Stimulated activated memory B cell treated with anti-CD40 and anti-IgM and Interleukin-4, amounts not matched to agents 10 μg/mL and 1 μg/mL and 100 μg/mL, for 72 hours (primary cell): Measurements from ENCODE around the gene DLL4.
"Not testable (repeated sequence)": the region's sequence is repeated elsewhere in the genome, so short reads cannot be mapped to it uniquely, and the experiment has no call there.

Experiments
- ATAC-seq: fragments of 150-1000 bp; cut with Tn5 transposase; 2 replicates; pipeline ENCODE4 v1.10.0; 2021
- H3K27ac Mint-ChIP-seq: one replicate; pipeline ENCODE4 v1.8.0; 2022; ENCODE audit warnings: mild to moderate bottlenecking, mixed read lengths
- H3K27me3 Mint-ChIP-seq: one replicate; pipeline ENCODE4 v1.8.0; 2022; ENCODE audit warnings: mixed read lengths
- H3K36me3 Mint-ChIP-seq: one replicate; pipeline ENCODE4 v1.8.0; 2022; ENCODE audit warnings: mixed read lengths
- H3K4me1 Mint-ChIP-seq: one replicate; pipeline ENCODE4 v1.8.0; 2022; ENCODE audit warnings: mixed read lengths
- H3K4me3 Mint-ChIP-seq: one replicate; pipeline ENCODE4 v1.8.0; 2022; ENCODE audit warnings: mild to moderate bottlenecking, moderate library complexity, mixed read lengths
- H3K9me3 Mint-ChIP-seq: one replicate; pipeline ENCODE4 v1.8.0; 2022; ENCODE audit warnings: mixed read lengths

DLL4 gene

GRCh38 chr15:40941528-40942336, 12.6 kb downstream of the DLL4 start:
- Mint-ChIP-seq H3K4me1 (peaks cover 23% of the 10 kb centered on the region), H3K36me3 (no peaks in the 10 kb centered on the region), H3K9me3 (no peaks in the 10 kb centered on the region), H3K27ac (peak overlapping the region; percentile 63), H3K4me3 (peak overlapping the region; percentile 69), H3K27me3 (no peaks in the 10 kb centered on the region)
- peak; percentile 83 for ATAC-seq

DNA sequence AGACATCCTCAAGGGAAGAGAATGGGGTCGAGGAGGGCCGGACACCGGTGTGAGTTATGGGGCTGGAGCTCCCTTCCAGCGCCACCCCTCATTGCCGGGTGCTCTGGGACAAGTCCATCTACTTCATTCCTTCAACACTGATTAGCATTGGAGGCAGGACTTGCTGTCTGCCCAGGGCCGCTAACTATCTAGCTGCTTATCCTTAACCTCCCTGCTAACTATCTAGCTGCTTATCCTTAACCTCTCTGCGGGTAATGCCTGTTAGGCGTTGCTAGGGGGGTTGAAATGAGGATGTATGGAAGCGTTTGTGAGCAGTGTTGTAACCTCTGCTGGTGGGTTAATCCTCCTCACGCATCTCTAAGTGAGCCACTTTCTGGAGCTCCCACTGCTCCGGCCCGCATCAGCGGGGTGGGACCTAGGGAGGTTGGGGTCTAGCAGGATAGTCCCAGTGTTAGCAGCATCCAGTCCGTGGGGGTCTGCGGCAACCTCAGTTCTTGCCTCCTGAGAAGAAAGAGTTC, 13.3 kb downstream of the DLL4 start:
- Mint-ChIP-seq H3K27ac (peak overlapping the region; percentile 63), H3K4me1 (peaks cover 23% of the 10 kb centered on the region)
- ATAC-seq = no peak

GRCh38 chr15:40942878-40943277, 13.7 kb downstream of the DLL4 start:
- ATAC-seq = no peak
- peaks cover 23% of the 10 kb centered on the region for H3K4me1 Mint-ChIP-seq
- H3K27me3 Mint-ChIP-seq = no peaks in the 10 kb centered on the region
- H3K9me3 Mint-ChIP-seq = no peaks in the 10 kb centered on the region
- peak overlapping the region; percentile 63 for H3K27ac Mint-ChIP-seq
- H3K36me3 Mint-ChIP-seq = no peaks in the 10 kb centered on the region
- H3K4me3 Mint-ChIP-seq = peak overlapping the region; percentile 69

More for the DNA sequence above, 13.3 kb downstream of the DLL4 start:
- peak overlapping the region; percentile 69 for H3K4me3 Mint-ChIP-seq
- no peaks in the 10 kb centered on the region for H3K27me3 Mint-ChIP-seq
- H3K36me3 Mint-ChIP-seq = no peaks in the 10 kb centered on the region
- H3K9me3 Mint-ChIP-seq = no peaks in the 10 kb centered on the region

GRCh38 chr15:40943764-40944365, 14.7 kb downstream of the DLL4 start:
- no peak for ATAC-seq
- Mint-ChIP-seq H3K9me3 (no peaks in the 10 kb centered on the region), H3K4me3 (no peak overlapping the region), H3K36me3 (no peaks in the 10 kb centered on the region), H3K4me1 (peaks cover 23% of the 10 kb centered on the region), H3K27me3 (peaks cover 4% of the 10 kb centered on the region), H3K27ac (no peak overlapping the region)

- Mint-ChIP-seq H3K9me3 (no peaks in the 10 kb centered on the region), H3K4me1 (peaks cover 23% of the 10 kb centered on the region), H3K27me3 (peaks cover 13% of the 10 kb centered on the region), H3K4me3 (no peak overlapping the region), H3K27ac (no peak overlapping the region), H3K36me3 (no peaks in the 10 kb centered on the region)
- no peak for ATAC-seq
Measured at GRCh38 chr15:40944510-40945296, 15.6 kb downstream of the DLL4 start.

DNA sequence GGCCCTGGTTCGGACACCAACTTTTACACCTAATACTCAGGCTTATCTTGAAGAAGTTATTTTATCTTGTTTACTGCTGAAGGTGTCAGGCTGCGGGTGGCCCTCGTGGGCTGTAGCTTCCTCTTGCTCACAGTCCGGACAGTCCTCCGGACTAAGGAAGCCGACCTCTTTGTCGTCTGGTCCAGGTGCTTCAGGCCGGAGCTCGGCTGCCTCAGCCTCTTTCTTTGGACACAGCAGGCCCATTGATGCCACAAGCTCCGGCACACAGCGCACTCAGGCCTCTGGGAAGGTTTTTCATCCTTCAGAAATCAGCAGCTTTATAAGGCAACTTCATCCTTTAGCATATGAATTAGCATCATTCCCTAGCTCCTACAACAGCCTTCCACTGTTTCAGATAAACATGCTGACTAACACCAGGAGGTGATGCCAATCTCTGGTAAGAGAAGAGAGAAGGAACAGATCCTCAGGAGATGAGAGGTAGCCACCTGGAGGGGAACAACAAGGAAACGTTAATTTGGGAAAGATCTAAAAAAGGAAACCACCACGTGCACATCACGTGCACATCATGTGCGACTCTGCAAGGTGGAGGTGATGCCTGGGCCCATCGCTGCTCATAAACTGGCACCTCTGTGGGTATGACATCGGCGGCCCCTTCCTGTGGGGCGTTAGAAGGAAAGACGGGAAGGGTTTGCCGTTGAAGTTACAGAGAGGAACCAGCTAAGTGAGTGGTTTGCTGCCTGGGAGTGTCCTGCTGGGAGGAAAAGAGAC, 19.8 kb downstream of the DLL4 start:
- H3K9me3 Mint-ChIP-seq = no peaks in the 10 kb centered on the region
- peaks cover 14% of the 10 kb centered on the region for H3K27me3 Mint-ChIP-seq
- no peaks in the 10 kb centered on the region for H3K36me3 Mint-ChIP-seq
- peaks cover 18% of the 10 kb centered on the region for H3K4me1 Mint-ChIP-seq
- no peak overlapping the region for H3K4me3 Mint-ChIP-seq
- no peak for ATAC-seq
- no peak overlapping the region for H3K27ac Mint-ChIP-seq

GRCh38 chr15:40949756-40950207, 20.6 kb downstream of the DLL4 start:
- H3K9me3 Mint-ChIP-seq = no peaks in the 10 kb centered on the region
- H3K4me1 Mint-ChIP-seq = peaks cover 23% of the 10 kb centered on the region
- ATAC-seq = no peak
- H3K27me3 Mint-ChIP-seq = peaks cover 14% of the 10 kb centered on the region
- no peak overlapping the region for H3K27ac Mint-ChIP-seq
- no peaks in the 10 kb centered on the region for H3K36me3 Mint-ChIP-seq
- H3K4me3 Mint-ChIP-seq = no peak overlapping the region

GRCh38 chr15:40951764-40952163, 22.6 kb downstream of the DLL4 start:
- Mint-ChIP-seq H3K36me3 (no peaks in the 10 kb centered on the region), H3K4me1 (peaks cover 23% of the 10 kb centered on the region)
- ATAC-seq = no peak

DNA sequence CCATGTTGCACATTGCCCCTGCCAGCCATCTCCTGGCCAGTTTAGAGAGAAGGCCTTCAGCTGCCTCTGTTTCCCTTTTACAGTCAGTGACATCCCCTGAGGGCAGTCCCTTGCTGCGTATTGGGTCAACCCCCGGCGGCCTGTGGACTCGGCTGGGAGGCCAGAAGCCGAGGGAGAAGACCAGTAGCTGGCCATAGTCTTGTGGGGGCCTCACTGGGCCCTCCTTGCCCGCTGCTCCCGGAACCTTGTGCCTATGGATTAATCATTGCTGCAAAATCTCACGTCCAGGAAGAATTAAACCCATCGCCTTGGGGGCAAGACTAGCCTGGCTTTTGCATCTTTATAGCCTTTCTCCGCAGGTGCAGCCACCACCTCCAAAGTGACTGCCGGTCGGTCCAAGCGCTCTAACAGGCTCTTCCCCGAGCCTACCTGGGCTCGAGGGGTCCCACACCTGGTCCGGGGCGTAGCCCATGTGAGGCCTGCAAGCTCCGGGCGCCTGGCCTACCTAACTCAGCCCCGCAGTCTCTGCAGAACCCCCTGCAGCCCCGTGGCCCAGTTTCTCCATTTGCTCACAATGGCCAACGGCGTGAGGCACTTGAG, 23.3 kb downstream of the DLL4 start:
- H3K4me3 Mint-ChIP-seq = peak overlapping the region; percentile 91
- peaks cover 14% of the 10 kb centered on the region for H3K27me3 Mint-ChIP-seq
- H3K4me1 Mint-ChIP-seq = peaks cover 23% of the 10 kb centered on the region
- H3K36me3 Mint-ChIP-seq = no peaks in the 10 kb centered on the region
- H3K9me3 Mint-ChIP-seq = no peaks in the 10 kb centered on the region
- H3K27ac Mint-ChIP-seq = peak overlapping the region; percentile 64
- ATAC-seq = no peak

More at GRCh38 chr15:40951764-40952163, 22.6 kb downstream of the DLL4 start:
- no peak overlapping the region for H3K4me3 Mint-ChIP-seq
- H3K27ac Mint-ChIP-seq = no peak overlapping the region
- no peaks in the 10 kb centered on the region for H3K9me3 Mint-ChIP-seq
- peaks cover 14% of the 10 kb centered on the region for H3K27me3 Mint-ChIP-seq

DNA sequence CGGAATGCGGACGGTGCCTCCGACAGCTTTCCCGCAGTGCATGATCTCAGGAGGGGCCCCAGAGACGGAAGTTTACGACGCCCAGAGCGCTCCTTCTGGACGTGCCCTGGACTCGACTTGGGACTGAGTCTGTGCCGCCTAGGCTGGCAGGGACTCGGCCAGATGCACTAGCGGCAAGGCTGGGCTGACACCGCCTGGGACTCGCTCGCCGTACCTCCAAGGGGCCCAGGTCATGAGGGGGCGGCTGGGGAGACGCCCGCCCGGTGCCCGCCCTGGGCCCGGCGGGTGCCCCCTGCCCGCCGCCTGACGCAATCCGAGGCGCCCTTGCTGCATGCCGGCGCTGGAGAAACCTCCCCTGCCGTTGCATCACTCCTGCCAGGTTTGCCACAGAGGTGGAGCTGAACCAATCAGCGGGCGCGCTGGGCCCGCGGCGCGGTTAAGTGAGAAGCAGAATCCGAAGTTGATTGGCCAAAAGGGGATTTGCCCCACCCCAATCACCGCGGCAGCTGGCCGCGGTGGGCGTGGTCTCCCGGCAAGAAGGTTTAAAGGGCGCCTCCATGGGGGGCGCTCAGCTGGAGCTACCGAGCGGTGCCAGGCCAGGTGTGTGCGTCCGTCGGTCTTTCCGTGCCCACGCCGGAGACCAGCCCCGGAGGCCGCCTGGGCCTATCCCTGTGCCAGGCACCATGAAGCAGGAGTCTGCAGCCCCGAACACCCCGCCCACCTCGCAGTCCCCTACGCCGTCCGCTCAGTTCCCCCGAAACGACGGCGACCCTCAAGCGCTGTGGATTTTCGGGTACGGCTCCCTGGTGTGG, 24.0 kb downstream of the DLL4 start, which contains the start of gene CHAC1:
CHAC1 (plus strand) TSS at position 571 of the 812 bp plus-strand sequence; CDS start at position 684, 113 bp downstream.
- Mint-ChIP-seq H3K36me3 (no peaks in the 10 kb centered on the region), H3K27me3 (peaks cover 14% of the 10 kb centered on the region), H3K4me3 (peak within 1 kb of the TSS; percentile 91), H3K4me1 (peaks cover 23% of the 10 kb centered on the region), H3K9me3 (no peaks in the 10 kb centered on the region), H3K27ac (peak within 1 kb of the TSS; percentile 64)
- ATAC-seq = peak; percentile 98

DNA sequence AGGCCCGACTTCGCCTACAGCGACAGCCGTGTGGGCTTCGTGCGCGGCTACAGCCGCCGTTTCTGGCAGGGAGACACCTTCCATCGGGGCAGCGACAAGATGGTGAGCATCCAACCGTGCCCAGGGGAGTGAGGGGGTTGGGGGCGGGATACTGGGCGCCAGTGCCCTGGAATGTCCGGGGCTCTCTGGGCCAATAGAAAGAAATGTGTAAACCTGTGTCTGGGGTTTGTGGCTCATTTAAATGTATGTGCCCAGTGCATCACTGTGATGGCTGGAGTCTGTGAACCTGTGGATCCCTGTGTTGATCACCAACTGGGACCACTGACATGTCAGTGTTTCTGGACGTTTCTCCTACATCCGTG, 24.6 kb downstream of the DLL4 start:
- peak; percentile 4 for ATAC-seq
- no peaks in the 10 kb centered on the region for H3K36me3 Mint-ChIP-seq

DNA sequence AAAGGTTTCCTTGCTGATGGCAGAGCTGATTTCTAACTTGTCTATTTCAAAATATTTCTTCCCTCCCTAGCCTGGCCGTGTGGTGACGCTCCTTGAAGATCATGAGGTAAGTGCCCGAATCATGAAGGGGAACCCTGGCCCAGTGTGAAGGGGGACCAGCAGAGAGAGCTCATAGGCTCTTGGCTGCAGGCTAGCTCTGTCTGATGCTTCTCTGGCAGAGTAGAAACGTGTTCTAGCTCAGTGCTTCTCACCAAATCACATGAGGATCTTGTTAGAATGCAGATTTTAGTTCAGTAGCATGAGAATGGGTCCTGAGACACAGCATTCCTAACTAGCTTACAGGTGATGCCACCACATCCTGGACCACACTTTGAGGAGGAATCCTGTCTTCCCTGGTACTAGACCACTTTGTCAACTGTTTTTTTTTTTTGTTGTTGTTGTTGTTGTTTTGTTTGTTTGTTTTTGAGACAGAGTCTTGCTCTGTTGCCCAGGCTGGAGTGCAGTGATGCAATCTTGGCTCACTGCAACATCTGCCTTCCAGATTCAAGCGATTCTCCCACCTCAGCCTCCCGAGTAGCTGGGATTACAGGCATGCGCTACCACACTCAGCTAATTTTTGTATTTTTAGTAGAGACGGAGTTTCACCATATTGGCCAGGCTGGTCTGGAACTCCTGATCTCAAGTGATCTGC, 25.2 kb downstream of the DLL4 start:
- H3K9me3 Mint-ChIP-seq, ATAC-seq, H3K27me3 Mint-ChIP-seq, H3K27ac Mint-ChIP-seq, H3K36me3 Mint-ChIP-seq: not testable (repeated sequence)
- Mint-ChIP-seq H3K4me1 (peaks cover 23% of the 10 kb centered on the region), H3K4me3 (peak overlapping the region; percentile 91)

More for the DNA sequence above, 24.6 kb downstream of the DLL4 start:
- Mint-ChIP-seq H3K27ac (peak overlapping the region; percentile 64), H3K4me1 (peaks cover 23% of the 10 kb centered on the region), H3K9me3 (no peaks in the 10 kb centered on the region), H3K27me3 (peaks cover 12% of the 10 kb centered on the region), H3K4me3 (peak overlapping the region; percentile 91)
